PFSK-1 (cell line): Measurements from ENCODE around the gene HS3ST3B1.

ENCODE experiments used
- FOXP2 ChIP-seq: optimal IDR thresholded peaks from 2 replicates; pipeline ENCODE3; 2011; ENCODE audit warnings: borderline replicate concordance, control low read depth, inconsistent platforms; ENCODE audit not compliant: insufficient read depth; ENCODE audit errors: extremely low read length, extremely low read depth
- POLR2AphosphoS5 ChIP-seq: IDR thresholded peaks from 2 replicates; pipeline ENCODE4 v1.6.1; 2012; ENCODE audit warnings: low read depth, mild to moderate bottlenecking, control low read depth, low read length, moderate library complexity
- SIN3A ChIP-seq: IDR thresholded peaks from 2 replicates; pipeline ENCODE4 v1.6.1; 2012; ENCODE audit warnings: mild to moderate bottlenecking, low read length, moderate library complexity, borderline replicate concordance; ENCODE audit not compliant: insufficient read depth
- TAF1 ChIP-seq: IDR thresholded peaks from 2 replicates; pipeline ENCODE4 v1.6.1; 2012; ENCODE audit warnings: low read length, control low read depth, borderline replicate concordance; ENCODE audit not compliant: insufficient read depth
- TF ChIP-seq, protein P1 (sequence below), 2 experiments: IDR thresholded peaks; 2 replicates each; pipeline versions ENCODE4 v1.6.1 to v1.8.0; 2011 to 2012; ENCODE audit warnings: low read depth in 2 of 2, low read length in 2 of 2, control low read depth in 1 of 2, inconsistent platforms in 1 of 2, mild to moderate bottlenecking in 1 of 2, moderate library complexity in 1 of 2; ENCODE audit not compliant: insufficient read depth in 1 of 2

HS3ST3B1 gene

DNA sequence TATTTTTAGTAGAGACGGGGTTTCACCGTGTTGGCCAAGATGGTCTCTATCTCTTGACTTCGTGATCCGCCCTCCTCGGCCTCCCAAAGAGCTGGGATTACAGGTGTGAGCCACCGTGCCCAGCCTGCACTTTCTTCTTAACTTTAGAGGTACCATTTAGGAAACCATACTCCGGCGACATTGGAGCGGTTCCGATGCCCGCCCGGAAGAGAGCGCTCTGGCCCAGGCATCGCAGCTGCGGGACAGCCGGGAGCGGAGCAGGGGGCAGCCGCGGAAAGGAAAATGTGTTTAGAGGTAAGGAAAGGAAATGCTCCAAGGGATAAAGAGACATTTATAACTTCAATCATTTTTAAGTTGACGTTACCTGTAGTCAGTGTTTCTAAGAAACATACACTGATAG lies 6.0 kb upstream of the HS3ST3B1 start:
- TF ChIP-seq, protein P1, sequence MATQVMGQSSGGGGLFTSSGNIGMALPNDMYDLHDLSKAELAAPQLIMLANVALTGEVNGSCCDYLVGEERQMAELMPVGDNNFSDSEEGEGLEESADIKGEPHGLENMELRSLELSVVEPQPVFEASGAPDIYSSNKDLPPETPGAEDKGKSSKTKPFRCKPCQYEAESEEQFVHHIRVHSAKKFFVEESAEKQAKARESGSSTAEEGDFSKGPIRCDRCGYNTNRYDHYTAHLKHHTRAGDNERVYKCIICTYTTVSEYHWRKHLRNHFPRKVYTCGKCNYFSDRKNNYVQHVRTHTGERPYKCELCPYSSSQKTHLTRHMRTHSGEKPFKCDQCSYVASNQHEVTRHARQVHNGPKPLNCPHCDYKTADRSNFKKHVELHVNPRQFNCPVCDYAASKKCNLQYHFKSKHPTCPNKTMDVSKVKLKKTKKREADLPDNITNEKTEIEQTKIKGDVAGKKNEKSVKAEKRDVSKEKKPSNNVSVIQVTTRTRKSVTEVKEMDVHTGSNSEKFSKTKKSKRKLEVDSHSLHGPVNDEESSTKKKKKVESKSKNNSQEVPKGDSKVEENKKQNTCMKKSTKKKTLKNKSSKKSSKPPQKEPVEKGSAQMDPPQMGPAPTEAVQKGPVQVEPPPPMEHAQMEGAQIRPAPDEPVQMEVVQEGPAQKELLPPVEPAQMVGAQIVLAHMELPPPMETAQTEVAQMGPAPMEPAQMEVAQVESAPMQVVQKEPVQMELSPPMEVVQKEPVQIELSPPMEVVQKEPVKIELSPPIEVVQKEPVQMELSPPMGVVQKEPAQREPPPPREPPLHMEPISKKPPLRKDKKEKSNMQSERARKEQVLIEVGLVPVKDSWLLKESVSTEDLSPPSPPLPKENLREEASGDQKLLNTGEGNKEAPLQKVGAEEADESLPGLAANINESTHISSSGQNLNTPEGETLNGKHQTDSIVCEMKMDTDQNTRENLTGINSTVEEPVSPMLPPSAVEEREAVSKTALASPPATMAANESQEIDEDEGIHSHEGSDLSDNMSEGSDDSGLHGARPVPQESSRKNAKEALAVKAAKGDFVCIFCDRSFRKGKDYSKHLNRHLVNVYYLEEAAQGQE (IDR thresholded peaks at IDR 0.05; ENCODE audit: insufficient read depth in 1 of 2, low read depth in 2 of 2, low read length in 2 of 2), result no peak
- TF ChIP-seq TAF1 (no peak), FOXP2 (no peak), POLR2AphosphoS5 (no peak), SIN3A (no peak)

DNA sequence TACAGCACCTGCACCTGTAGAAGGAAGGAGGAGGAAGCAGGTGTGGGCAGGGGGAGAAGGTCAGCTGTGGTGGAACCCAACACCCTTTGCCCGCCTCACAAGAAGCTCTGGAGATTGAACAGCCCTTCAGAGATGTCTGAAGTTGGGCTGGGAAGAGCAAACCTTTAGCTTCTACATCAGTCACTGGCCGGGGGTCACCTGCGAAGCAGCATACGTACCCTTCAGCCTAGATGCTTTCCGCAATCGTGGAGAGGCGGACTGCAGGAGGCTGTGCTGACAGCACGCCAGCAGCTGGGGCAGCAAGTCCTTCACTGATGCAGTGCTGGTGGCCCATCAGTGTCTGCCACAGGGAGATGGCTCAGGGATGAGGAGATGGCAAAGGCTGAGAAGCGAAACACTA lies 5.2 kb upstream of the HS3ST3B1 start:
- TF ChIP-seq SIN3A (no peak), FOXP2 (no peak), TAF1 (no peak)
- TF ChIP-seq, protein P1 (IDR thresholded peaks at IDR 0.05; ENCODE audit: insufficient read depth in 1 of 2, low read depth in 2 of 2, low read length in 2 of 2), result no peak

DNA sequence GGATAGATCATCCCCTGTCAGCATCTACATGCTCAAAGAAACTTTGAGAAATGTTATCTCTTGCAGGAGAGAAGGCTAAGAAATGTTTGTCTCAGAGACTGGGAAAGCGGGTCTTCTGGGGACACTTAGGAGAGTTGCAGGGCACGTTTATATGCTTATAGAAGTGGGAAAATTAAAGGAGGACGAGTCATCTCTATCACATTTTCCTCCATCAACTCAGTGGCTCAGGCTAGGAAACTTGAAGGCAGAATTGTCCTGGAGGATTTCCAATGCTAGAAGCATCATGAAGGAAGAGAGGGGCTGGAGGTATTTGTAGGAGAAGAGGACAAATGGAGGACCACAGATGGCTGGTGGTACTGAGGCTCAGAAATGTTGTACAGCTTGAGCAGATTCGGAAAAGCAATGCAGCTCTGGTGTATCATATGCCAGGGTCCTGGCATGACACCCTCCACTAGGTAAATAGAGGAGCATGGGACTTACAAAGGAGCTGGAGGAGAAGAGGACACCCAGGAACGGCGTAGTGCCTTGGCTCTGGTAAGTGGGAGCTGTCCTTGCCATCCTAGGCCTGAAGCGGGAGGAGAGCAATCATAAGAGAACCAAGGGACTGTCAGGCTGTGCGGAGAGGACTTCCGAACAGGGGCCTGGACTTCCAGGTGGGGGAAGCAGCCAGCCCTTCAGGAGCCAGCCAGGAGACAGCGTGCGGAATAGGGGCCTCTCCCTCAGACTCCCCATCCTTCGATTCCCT lies 4.5 kb upstream of the HS3ST3B1 start:
- TF ChIP-seq SIN3A (no peak), POLR2AphosphoS5 (no peak), FOXP2 (no peak), TAF1 (no peak)
- TF ChIP-seq, protein P1 (IDR thresholded peaks at IDR 0.05; ENCODE audit: insufficient read depth in 1 of 2, low read depth in 2 of 2, low read length in 2 of 2), result no peak

DNA sequence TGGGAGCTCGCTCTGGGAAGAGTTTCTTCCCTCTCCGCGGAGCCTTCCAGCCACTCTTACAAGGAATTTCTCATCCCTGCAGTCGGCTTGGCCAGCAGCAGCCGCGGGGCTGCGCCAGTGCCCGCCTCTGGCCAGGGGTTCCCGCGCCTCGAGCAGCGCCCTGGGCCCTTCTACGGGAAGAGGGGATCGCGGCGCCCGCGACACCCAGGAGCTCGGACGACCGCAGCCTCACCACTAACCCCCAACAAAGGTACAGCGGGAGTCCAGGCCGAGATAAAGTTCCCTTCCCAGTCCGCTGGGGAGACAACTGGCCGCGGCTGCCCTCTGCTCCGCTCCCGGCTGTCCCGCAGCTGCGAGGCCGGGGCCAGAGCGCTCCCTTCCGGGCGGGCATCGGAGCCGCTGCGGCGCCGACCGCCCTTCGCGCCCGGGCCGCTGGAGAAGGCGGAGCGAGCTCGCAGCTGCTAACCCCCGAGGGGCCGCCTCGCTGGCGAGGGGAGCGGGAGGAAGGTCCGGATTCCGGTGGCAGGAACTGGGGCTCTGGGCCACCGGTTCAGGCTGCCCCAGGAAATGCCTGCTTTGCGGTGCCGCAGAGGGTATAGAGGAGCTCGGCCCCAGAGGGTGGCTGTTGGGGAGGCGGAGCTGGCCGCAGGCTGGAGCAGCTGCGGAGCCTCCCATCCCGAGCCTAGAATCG lies 3.6 kb upstream of the HS3ST3B1 start:
- no peak for TF ChIP-seq POLR2AphosphoS5
- no peak for TF ChIP-seq SIN3A
- TF ChIP-seq, protein P1 (IDR thresholded peaks at IDR 0.05; ENCODE audit: insufficient read depth in 1 of 2, low read depth in 2 of 2, low read length in 2 of 2), result no peak
- TF ChIP-seq TAF1, result no peak
- peak; percentile 60 for TF ChIP-seq FOXP2
